ENCODE data around the gene ING4.

The ING4 gene

DNA sequence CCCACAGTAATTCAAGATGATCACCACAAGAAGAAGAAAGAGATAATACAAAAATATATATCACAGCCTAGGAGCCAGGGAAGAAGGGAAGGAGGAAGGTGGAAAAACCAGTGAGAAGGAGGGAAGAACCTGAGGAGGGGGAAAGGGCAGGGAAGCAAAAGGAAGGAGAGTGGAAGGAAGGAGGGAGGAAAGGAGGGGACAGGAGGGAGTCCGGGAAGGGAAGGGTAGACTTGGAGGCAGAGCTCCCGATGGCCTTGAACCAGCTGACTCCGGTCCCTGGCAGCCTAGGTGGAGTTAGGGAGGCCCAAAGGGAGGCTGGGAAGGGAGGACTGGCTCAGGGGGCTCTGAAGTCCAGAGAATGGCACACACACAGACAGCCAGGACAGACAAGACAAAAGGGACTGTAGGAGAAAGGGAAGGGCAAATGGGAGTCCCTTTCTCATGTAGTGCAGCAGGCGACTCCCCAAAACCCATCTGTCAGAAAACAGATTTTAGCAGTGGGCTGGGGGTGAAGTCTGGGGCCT is 31.0 kb upstream of the ING4 start:
- no peak overlapping the region for H3K4me3 ChIP-seq (ENCODE audit: low read depth, low read length)
- DNase-seq (ENCODE audit: low read depth) = no peak
- TF ChIP-seq, protein P1, sequence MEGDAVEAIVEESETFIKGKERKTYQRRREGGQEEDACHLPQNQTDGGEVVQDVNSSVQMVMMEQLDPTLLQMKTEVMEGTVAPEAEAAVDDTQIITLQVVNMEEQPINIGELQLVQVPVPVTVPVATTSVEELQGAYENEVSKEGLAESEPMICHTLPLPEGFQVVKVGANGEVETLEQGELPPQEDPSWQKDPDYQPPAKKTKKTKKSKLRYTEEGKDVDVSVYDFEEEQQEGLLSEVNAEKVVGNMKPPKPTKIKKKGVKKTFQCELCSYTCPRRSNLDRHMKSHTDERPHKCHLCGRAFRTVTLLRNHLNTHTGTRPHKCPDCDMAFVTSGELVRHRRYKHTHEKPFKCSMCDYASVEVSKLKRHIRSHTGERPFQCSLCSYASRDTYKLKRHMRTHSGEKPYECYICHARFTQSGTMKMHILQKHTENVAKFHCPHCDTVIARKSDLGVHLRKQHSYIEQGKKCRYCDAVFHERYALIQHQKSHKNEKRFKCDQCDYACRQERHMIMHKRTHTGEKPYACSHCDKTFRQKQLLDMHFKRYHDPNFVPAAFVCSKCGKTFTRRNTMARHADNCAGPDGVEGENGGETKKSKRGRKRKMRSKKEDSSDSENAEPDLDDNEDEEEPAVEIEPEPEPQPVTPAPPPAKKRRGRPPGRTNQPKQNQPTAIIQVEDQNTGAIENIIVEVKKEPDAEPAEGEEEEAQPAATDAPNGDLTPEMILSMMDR (IDR thresholded peaks at IDR 0.05; ENCODE audit: insufficient read depth, low read depth, low read length, missing control alignments) = no peak

DNA sequence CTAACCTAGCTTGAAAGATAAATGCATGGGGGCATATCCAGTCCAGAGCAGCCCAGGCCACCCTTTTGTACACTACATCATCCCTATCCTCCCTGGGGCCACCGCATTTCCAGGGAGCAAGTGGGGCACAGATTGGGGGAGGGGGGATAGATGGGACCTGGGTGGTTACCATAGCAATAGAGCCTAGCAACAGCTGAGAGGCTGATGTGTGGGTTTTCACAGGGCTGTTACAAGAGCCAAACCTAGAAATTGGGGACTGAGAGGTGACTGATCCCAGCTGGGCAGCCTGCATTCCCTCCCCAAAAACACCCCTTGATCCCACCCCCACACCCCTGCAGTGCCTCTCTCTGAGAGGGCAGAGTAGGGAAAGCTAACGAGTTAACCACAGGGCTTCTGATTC is 30.0 kb upstream of the ING4 start:
- no peak overlapping the region for H3K4me3 ChIP-seq (ENCODE audit: low read depth, low read length)
- TF ChIP-seq, protein P1 (IDR thresholded peaks at IDR 0.05; ENCODE audit: insufficient read depth, low read depth, low read length, missing control alignments) = no peak
- DNase-seq (ENCODE audit: low read depth) = no peak

DNA sequence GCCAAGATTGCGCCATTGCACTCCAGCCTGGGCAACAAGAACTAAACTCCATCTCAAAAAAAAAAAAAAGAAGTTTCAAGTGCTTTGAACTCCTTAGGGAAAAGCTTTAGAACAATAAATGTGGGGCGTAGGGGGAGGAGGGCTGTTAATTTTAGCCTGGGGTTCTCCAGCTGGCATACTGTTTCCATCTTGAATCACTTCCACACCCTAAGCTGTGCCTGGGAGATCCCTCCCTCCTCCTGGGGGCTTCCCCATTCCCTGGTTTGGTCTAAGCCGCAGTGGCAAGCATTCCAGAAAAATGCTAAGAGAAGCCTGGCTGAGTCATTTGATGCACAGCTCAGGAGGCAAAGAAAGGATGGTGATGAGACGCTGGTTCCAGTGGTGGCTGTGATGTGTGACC is 28.6 kb upstream of the ING4 start:
- H3K4me3 ChIP-seq (ENCODE audit: low read depth, low read length) = no peak overlapping the region
- TF ChIP-seq, protein P1 (IDR thresholded peaks at IDR 0.05; ENCODE audit: insufficient read depth, low read depth, low read length, missing control alignments) = no peak
- no peak for DNase-seq (ENCODE audit: low read depth)

DNA sequence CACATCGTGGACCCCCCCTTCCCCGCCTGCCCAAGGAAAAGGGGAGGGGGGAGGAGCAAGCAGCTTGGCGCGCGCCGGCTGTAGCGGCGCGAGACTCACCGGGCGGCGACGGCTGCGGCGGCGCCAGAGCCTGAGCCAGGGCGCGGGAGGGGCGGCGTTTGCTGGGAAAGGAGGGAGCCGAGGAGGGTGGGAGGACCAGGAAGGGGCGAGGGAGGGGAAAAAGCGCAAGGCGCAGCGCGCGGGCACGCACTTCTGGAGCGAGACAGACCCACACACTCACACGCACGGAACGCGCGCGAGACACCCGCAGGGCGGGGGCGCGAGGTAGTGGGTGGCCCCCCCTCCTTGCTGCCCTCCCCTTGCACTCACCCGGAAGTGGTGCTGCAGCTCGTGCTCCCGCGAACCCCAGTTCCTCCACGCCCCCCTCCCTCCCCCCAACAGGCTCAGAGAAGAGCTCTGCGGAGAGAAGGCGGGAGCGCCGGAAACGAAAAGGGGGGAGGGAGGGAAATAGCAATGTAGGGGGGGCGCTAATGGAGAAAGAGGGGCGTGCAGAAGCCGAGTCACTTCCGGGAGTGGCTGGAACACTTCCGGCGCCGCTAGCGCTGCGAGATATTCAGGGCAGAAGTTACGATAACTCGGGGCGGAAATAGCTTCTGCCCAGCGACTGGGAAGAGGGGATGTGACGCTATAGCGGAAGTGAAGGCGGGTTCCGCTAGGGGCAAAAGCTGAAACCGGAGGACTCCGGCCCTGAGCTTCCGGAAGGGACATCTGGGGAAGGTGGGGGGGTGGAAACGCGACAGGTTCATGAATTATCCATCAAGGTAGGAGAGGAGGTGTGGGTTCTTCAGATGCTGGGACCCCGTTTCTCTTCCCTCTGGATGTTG is 26.3 kb upstream of the ING4 start, which contains the start of gene ZNF384:
TSS of gene ZNF384 (minus strand) at position 377 of the 884 bp plus-strand sequence. CDS start 9,855 bp downstream, outside the sequence.
- H3K4me3 ChIP-seq (ENCODE audit: low read depth, low read length) = peak within 1 kb of the TSS; percentile 88
- TF ChIP-seq, protein P1 (IDR thresholded peaks at IDR 0.05; ENCODE audit: insufficient read depth, low read depth, low read length, missing control alignments) = no peak
- DNase-seq (ENCODE audit: low read depth) = peak; percentile 99

DNA sequence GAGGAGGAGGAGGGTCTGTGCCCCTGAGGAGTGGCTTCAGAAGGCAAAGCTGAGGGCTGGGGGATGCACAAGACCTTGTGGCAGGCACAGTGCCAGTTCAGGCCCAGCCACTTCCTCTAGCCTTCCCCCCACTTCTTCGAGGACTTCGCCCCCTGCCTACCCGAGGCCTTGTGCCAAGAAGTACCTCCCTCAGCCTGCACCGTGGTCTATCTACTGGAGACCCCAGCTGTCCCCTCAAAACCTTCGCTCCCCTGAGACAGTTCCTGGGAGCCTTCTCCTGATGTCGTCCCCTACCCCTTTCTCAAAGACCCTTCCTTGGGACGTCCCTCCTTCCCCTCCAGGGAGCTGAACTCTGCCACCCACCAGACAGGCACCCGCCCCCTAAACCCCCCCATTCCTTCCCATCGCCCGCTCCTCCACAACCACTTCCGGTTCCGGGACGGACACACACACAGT is 25.7 kb upstream of the ING4 start:
- peak overlapping the region; percentile 88 for H3K4me3 ChIP-seq (ENCODE audit: low read depth, low read length)
- DNase-seq (ENCODE audit: low read depth) = peak; percentile 65

DNA sequence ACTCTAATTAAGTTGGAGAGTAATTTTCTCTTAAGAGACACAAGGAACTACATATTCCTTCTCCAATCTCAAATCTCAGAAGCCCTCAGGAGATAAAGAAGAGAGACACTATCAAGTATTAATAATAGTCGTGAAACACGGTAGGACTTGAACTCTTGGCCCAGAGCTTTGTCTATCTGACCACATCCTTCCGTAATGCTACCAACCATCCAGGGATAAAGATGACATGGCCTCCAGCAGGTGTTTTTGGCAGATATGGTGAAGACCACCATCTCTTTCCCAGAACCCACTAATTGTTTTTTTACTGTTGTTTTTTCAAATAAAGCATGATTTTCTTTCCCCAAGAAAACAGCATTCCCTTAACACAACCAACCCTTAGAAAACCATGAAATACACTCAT is 22.9 kb upstream of the ING4 start:
- no peak overlapping the region for H3K4me3 ChIP-seq (ENCODE audit: low read depth, low read length)
- TF ChIP-seq, protein P1 (IDR thresholded peaks at IDR 0.05; ENCODE audit: insufficient read depth, low read depth, low read length, missing control alignments) = no peak
- no peak for DNase-seq (ENCODE audit: low read depth)

More for the DNA sequence above, 25.7 kb upstream of the ING4 start:
- TF ChIP-seq, protein P1 (IDR thresholded peaks at IDR 0.05; ENCODE audit: insufficient read depth, low read depth, low read length, missing control alignments) = no peak

Data from GM12865 (cell line).